Cardiac muscle cell (in vitro differentiated cells and primary cell): Measurements from ENCODE around the gene LMBR1. TPM values are rescaled to one million over a fixed set of nuclear protein-coding genes. Genes with fewer than 3 reads are reported as not detected.
"Not testable (repeated sequence)": the region's sequence is repeated elsewhere in the genome, so short reads cannot be mapped to it uniquely, and the experiment has no call there.

ENCODE experiments used
- DNase-seq, 2 donors: peaks; one replicate each; pipeline versions ENCODE4 v3.0.0 to v3.0.0-alpha.2; 2010 to 2017; ENCODE audit warnings: low read depth in 1 of 2, low spot score in 1 of 2
- H3K27ac ChIP-seq: fragments of 200-600 bp; sonication (generic); 2 replicates; pipeline ENCODE4 v1.5.1; 2016
- H3K27me3 ChIP-seq: fragments of 200-600 bp; sonication (generic); 2 replicates; pipeline ENCODE4 v1.6.0; 2016; ENCODE audit warnings: control low read depth
- H3K36me3 ChIP-seq: fragments of 200-600 bp; sonication (generic); 2 replicates; pipeline ENCODE4 v1.5.1; 2016; ENCODE audit warnings: control low read depth
- H3K4me1 ChIP-seq: fragments of 200-600 bp; sonication (generic); 2 replicates; pipeline ENCODE4 v1.8.1; 2017; ENCODE audit warnings: low read depth, mild to moderate bottlenecking, mixed run types
- H3K4me3 ChIP-seq: fragments of 200-600 bp; sonication (generic); 2 replicates; pipeline ENCODE4 v1.5.1; 2016; ENCODE audit warnings: mild to moderate bottlenecking
- H3K9me3 ChIP-seq: fragments of 200-600 bp; sonication (generic); 2 replicates; pipeline ENCODE4 v1.5.1; 2017; ENCODE audit warnings: low read depth, mild to moderate bottlenecking, control low read depth
- polyA plus RNA-seq: library from polyadenylated mRNA; unstranded; fragments of >200 nt; fragmentation: Nextera tagmentation; extraction: Ambion mirVana; gene quantifications from 2 replicates; pipeline ENCODE4 v1.2.1, GENCODE V29; 2016
- total RNA-seq: library from RNA; depleted of rRNA; stranded (reverse); fragments of >200 nt; gene quantifications from 2 replicates; pipeline ENCODE4 v1.2.3, GENCODE V29; 2016
- TF ChIP-seq, protein P1 (sequence below): IDR thresholded peaks from 2 replicates; pipeline ENCODE4 v1.5.1; 2012; ENCODE audit warnings: low read depth, mild to moderate bottlenecking, low read length

The LMBR1 gene
- total and polyA plus RNA-seq, 2 experiments from 2014 or later: 49.9 to 78.0 TPM

DNA sequence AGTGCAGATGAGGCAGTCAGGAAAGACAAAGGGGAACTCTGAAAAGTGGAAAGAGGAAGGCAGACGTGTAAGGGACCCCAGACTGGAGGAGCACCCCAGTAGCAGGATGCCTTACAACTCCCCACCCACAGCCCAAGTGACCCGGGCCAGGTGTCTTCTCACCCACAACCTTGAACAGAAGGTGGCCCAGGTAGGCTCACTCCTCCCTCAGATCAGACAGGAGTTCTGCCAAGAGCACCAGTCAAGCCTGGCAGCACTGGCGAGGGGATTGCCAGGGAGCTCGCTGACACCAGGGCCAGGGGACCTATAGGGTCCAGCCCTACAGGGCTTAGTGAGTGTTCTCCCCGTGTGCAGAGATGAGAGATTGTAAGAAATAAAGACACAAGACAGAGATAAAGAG is 27.1 kb upstream of the LMBR1 start:
- TF ChIP-seq, protein P1, sequence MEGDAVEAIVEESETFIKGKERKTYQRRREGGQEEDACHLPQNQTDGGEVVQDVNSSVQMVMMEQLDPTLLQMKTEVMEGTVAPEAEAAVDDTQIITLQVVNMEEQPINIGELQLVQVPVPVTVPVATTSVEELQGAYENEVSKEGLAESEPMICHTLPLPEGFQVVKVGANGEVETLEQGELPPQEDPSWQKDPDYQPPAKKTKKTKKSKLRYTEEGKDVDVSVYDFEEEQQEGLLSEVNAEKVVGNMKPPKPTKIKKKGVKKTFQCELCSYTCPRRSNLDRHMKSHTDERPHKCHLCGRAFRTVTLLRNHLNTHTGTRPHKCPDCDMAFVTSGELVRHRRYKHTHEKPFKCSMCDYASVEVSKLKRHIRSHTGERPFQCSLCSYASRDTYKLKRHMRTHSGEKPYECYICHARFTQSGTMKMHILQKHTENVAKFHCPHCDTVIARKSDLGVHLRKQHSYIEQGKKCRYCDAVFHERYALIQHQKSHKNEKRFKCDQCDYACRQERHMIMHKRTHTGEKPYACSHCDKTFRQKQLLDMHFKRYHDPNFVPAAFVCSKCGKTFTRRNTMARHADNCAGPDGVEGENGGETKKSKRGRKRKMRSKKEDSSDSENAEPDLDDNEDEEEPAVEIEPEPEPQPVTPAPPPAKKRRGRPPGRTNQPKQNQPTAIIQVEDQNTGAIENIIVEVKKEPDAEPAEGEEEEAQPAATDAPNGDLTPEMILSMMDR: no peak
- no peak overlapping the region for H3K27ac ChIP-seq
- DNase-seq: no peak
- no peak overlapping the region for H3K4me3 ChIP-seq
- no peaks in the 10 kb centered on the region for H3K4me1 ChIP-seq
- H3K36me3 ChIP-seq: no peaks in the 10 kb centered on the region
- no peaks in the 10 kb centered on the region for H3K27me3 ChIP-seq
- H3K9me3 ChIP-seq: no peaks in the 10 kb centered on the region

DNA sequence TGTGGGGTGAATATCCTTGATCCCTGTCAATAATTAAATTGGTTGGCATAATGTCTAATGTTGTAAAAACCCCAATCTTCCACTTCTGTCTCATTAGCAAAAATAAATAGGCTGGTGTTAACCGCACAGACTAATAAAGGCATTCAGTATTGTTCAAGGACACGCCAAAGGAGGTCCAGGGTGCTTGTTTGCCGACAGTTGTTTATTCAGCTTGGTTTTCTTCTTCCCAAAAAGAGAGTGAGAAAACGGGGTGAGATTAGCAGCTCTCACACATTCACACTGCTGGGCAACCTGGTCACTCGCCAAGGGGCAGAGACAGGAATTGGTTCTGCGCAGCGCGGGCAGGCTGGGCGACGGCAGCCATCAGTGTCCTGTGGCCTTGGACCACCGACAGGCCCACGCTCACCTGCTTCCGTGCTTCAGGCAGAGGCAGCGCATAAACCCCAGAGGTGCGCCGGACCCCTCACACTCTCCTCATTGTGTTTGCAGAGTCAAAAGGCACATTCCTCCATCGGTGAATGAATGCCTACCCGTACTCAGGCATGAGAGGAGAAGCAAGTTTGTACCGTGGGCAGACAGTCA is 26.2 kb upstream of the LMBR1 start:
- TF ChIP-seq, protein P1: no peak
- Histone ChIP-seq H3K4me3 (no peak overlapping the region), H3K27me3 (no peaks in the 10 kb centered on the region), H3K27ac (no peak overlapping the region), H3K9me3 (no peaks in the 10 kb centered on the region), H3K4me1 (no peaks in the 10 kb centered on the region), H3K36me3 (no peaks in the 10 kb centered on the region)
- no peak for DNase-seq

DNA sequence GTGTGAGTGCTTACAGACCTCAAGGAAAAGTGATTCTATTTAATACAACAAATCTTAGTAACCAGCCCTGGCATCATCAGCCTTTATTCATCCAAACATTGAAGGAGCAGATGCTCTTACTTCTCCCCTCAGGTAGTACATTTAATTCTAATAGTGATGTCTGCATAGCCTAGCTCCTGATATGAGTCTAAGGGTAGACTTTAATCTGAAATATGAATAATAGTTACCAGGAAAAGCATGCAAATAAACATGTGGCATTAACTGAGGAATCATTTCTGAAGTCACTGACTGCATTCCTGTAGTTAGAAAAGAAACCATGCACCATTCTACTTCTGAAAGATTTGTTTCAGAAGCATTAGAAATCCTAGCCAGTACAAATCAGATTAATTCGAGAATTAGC is 25.7 kb upstream of the LMBR1 start:
- Histone ChIP-seq H3K4me3 (no peak overlapping the region), H3K4me1 (no peaks in the 10 kb centered on the region), H3K36me3 (no peaks in the 10 kb centered on the region), H3K9me3 (no peaks in the 10 kb centered on the region), H3K27me3 (no peaks in the 10 kb centered on the region), H3K27ac (no peak overlapping the region)
- DNase-seq: no peak
- TF ChIP-seq, protein P1: no peak

DNA sequence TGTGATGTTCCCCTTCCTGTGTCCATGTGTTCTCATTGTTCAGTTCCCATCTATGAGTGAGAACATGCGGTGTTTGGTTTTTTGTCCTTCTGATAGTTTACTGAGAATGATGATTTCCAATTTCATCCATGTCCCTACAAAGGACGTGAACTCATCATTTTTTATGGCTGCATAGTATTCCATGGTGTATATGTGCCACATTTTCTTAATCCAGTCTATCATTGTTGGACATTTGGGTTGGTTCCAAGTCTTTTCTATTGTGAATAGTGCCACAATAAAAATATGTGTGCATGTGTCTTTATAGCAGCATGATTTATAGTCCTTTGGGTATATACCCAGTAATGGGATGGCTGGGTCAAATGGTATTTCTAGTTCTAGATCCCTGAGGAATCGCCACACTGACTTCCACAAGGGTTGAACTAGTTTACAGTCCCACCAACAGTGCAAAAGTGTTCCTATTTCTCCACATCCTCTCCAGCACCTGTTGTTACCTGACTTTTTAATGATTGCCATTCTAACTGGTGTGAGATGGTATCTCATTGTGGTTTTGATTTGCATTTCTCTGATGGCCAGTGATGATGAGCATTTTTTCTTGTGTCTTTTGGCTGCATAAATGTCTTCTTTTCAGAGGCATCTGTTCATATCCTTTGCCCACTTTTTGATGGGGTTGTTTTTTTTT is 16.7 kb upstream of the LMBR1 start:
- H3K4me1 ChIP-seq, H3K27me3 ChIP-seq, H3K27ac ChIP-seq, H3K4me3 ChIP-seq, H3K9me3 ChIP-seq, DNase-seq, H3K36me3 ChIP-seq: not testable (repeated sequence)

DNA sequence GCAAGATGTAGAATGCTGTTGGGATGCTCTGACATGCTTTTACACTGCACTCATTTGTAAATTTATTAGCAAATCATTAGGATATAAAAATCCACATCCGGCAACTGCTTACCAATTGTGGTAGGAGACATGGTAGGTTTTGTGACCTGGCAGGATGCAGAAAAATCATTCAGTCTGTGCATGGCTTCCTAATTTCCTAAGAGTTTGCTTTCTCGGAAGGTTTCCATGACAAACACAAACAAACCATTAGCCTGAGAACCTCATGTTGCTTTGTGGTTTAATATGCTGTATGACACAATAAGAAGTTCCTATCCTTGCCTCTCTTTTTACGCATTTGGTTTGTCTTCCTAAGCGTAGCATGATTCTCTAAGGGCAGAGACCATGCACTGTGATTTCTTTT is 14.7 kb upstream of the LMBR1 start:
- no peaks in the 10 kb centered on the region for H3K4me1 ChIP-seq
- TF ChIP-seq, protein P1: no peak
- no peak overlapping the region for H3K4me3 ChIP-seq
- no peaks in the 10 kb centered on the region for H3K36me3 ChIP-seq
- no peak overlapping the region for H3K27ac ChIP-seq
- DNase-seq: no peak
- no peaks in the 10 kb centered on the region for H3K27me3 ChIP-seq
- H3K9me3 ChIP-seq: no peaks in the 10 kb centered on the region

DNA sequence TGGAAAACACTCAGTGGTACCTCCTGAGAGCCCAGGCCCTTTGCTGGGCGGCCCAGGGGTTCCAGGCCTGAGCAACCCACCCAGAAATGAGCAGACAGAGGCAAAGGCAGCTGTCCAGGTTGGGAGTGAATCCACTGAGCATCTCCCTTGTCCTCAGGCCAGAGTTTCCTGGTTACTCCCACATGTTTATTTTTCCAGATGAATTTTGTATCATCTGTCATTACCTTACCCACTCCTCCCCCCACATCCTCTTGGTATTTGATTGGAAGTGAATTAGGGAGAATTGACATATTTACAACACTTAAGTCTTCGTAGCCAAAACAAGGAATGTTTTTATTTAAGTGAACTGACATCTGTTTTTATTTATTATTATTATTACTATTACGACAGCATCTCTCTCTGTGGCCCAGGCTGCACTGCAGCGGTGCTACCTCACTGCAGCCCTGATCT is 13.2 kb upstream of the LMBR1 start:
- no peak for DNase-seq
- no peaks in the 10 kb centered on the region for H3K36me3 ChIP-seq
- no peak overlapping the region for H3K4me3 ChIP-seq
- no peak overlapping the region for H3K27ac ChIP-seq
- H3K27me3 ChIP-seq: no peaks in the 10 kb centered on the region
- no peaks in the 10 kb centered on the region for H3K4me1 ChIP-seq
- TF ChIP-seq, protein P1: no peak
- no peaks in the 10 kb centered on the region for H3K9me3 ChIP-seq
